SHP77 (cell line): Measurements from ENCODE around the gene RUVBL2.
A peak's percentile ranks its signal among the peaks of the same experiment; 100 is the strongest.

Source experiments
- DNase-seq, 2 experiments: peaks; one replicate each; lab custom pipeline; 2025; lab: John Stamatoyannopoulos, UW

The RUVBL2 gene

GRCh38 chr19:48964205-48965039, 29.3 kb upstream of the RUVBL2 start:
- DNase-seq: no peak

DNA sequence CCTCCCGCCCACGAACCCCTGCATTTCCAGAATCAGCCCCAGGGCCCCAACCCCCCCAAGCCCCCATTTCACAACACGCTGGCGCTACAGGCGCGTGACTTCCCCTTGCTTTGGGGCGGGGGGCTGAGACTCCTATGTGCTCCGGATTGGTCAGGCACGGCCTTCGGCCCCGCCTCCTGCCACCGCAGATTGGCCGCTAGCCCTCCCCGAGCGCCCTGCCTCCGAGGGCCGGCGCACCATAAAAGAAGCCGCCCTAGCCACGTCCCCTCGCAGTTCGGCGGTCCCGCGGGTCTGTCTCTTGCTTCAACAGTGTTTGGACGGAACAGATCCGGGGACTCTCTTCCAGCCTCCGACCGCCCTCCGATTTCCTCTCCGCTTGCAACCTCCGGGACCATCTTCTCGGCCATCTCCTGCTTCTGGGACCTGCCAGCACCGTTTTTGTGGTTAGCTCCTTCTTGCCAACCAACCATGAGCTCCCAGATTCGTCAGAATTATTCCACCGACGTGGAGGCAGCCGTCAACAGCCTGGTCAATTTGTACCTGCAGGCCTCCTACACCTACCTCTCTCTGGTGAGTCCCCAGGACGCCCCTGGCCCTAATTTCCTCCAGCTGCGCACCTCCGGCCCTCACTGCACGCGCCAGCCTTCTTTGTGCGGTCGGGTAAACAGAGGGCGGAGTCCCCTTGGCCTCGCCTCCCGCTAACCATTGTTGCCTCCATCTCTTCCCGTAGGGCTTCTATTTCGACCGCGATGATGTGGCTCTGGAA, 28.5 kb upstream of the RUVBL2 start, which contains the start of gene FTL:
Gene FTL, plus strand, starts transcription at position 270 of the 766 bp plus-strand sequence. Its CDS starts 199 bp downstream, at position 469.
- peak; percentile 94 to 96 for DNase-seq

GRCh38 chr19:48965806-48966540, 27.7 kb upstream of the RUVBL2 start:
- peak; percentile 71 to 82 for DNase-seq

DNA sequence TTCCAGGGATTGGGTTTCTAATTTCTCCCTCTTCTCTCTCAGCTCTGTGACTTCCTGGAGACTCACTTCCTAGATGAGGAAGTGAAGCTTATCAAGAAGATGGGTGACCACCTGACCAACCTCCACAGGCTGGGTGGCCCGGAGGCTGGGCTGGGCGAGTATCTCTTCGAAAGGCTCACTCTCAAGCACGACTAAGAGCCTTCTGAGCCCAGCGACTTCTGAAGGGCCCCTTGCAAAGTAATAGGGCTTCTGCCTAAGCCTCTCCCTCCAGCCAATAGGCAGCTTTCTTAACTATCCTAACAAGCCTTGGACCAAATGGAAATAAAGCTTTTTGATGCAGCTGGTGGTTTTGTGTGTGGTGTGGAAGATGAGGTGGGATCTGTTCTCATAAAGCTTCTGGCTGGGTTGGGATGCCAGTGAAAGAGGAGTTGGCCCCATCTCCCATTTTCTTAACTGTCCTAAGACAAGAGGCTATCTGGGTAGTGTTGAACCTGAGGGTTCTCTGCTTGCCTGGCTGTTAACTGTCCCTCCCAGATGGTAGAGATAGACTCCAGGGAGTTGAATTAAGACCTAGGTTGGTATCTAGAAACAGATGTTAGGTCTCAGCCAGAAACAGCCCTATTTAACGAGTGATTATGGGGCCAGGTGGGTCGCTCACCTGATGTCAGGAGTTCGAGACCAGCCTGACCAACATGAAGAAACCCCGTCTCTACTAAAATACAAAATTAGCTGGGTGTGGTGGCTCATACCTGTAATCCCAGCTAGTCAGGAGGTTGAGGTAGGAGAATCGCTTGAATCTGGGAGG, 26.9 kb upstream of the RUVBL2 start:
- no peak for DNase-seq

- no peak for DNase-seq
These were observed 26.1 kb upstream of the RUVBL2 start for GRCh38 chr19:48967346-48968178.

DNA sequence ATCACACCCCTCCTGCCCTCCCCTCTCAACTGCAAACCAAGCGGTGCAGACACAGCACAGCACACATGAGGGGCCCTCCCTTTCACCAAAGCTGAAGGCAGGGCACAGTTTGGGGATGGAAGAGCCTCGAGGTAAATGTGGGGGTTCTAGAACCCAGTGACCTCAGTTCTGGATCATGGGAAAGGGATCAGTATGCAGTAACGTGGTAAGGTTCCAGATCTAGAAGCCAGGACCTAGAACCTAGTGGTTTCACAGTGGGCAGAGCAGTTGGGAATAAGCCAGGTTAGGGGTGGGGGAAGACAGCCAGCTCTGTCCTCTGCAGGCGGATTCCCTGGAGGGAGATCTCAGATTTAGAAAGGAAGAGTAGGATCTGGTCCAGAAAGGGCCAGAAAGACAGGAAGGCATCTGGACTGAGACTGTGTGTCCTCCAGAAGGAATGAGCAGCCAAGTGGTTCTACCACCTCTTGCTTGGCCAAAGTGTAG, 25.5 kb upstream of the RUVBL2 start:
- no peak for DNase-seq

GRCh38 chr19:48968813-48969218, 24.9 kb upstream of the RUVBL2 start:
- no peak for DNase-seq

- no peak for DNase-seq
These were observed 24.2 kb upstream of the RUVBL2 start for GRCh38 chr19:48969276-48970138.

DNA sequence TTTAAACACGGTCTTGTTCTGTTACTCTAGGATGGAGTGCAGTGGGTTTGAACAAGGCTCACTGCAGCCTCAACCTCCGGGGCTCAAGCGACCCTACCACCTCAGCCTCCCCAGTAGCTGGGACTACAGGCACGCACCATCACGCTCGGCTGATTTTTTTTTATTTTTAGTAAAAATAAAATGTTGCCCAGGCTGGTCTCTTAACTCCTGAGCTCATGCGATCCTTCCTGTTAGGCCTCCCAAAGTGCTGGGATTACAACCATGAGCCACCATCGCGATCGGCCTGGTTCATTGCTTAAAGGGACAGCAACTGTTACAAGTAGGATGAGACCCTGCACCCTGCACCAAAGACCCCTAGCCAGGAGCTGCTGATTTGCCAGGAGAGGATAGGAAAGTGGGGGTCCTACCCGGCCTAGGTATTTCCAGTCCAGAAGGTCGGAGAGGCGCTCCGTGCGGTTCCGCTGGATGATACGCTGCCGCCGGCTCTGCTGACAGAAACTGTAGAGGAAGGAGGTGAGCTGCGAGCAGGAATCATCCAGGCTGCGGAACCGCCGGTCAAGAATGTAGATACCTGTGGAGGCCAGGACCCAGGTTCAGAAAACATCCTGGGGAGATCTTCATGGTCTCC, 23.4 kb upstream of the RUVBL2 start:
- no peak for DNase-seq

DNA sequence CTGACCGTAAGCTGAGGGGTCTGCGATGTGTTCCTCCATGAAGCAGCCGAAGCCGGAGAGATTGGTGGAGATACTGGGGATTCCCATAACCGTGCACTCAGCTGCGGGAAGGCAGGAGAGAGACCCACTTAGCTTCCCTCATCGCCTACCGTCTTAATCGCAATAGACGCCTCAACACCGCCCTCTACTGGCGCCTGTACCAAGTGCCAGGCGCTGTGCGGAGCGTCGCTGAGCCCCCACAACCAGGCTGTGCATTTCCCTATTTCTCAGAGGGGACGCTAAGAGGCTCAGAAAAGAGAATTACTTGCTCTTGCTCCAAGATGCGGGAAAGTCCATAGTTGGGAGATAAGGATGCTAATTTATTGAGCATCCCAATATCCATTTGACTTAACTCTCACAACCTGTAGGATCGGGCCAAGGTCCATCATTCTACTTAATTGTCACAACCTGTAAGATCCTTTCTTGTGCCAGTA, 22.7 kb upstream of the RUVBL2 start:
- DNase-seq: peak; percentile 70 to 78

DNA sequence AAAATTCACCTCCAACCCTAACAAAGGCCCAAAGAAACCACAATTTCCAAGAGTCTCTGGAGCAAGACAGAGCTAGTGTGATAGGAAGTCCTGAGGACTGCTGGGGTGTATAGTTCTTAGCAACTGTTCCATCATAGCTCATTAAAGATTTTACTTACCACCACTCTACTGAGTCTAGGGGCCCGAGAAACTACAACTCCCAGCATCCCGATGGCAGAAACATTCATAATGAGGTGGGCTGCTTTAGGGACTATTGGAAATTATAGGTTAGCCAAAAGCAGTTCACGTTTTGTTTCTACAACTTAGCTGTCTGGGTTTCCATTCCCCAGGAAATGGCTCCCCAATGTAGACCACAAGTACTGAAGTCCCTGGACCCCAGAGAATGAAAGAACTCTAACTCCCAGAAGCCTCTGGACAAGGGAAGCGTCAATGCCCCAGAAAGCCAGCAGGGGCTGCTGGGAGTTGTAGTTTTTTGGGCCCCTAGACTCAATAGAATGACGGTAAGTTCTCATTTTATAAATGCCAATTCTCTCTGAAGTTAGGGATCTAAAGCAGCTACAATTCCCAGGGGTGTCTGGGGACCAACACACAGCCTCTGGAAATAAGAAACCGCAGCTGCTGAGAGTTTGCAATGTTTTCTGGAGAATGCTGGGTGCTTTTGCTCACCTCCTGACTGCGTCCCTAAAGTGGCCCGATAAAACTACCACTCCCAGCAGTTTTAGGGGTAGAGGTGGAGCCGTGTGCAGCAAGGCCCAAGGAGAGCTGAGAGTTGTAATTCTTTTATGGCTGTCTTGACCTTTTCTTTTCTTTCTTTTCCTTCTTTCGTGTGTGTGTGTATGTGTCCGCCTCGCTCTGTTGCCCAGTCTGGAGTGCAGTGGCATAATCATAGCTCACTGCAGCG, 17.5 kb upstream of the RUVBL2 start:
- peak in 1 of 2 experiments; percentile 40 for DNase-seq

DNA sequence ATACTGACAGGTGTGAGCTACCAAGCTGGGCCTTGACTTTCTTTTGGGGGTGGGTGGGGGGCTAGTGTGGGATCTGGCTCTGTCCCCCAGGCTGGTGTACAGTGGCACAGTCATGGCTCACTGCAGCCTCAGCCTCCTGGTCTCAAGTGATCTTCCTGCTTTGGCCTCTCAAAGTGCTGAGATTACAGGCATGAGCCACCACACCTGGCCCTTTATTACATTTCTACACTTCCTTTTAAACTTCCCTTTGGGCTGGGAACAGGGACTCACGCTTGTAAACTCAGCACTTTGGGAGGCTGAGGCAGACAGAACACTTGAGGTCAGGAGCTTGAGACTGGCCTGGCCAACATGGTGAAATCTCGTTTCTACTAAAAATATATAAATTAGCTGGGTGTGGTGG, 16.6 kb upstream of the RUVBL2 start:
- no peak for DNase-seq

DNA sequence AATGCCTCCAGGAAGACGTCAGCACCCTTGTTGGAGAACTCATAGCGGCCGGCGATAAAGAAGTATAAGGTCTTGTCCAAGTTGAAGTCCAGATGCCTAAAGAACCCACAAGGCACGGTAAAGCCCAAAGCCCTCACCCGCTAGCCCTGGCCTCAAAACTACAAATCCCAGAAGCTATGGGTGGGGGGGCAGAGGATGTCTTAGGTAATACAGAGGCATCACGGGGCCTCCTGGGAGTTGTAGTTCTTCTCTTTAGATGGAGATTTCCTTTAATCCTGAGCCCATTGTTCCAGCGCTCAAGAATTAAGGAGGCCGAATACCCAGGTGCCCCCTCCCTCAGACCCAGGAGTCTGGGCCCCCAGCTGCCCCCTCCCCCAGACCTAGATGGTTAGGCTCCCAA, 11.4 kb upstream of the RUVBL2 start:
- DNase-seq: no peak

DNA sequence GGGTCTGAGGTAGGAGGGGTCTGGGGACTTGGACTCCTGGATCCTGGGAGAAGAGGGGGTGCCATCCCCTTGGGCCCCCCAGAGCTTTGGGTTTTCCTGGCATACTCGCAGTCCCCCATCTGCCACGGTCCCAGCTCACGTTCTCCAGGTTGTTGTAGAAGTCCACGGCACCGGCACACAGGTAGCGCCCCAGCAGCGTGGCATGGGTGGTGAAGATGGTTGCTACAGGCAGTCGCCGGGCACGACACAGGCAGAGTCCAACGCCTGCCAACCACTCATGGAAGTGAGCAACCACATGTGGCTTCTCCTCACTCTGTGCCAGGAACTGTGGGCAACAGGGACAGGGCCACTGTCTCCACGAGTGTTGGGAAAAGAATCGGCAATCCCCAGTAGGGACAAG, 8.0 kb upstream of the RUVBL2 start:
- DNase-seq: no peak

GRCh38 chr19:48986211-48986610, 7.5 kb upstream of the RUVBL2 start:
- DNase-seq: no peak

DNA sequence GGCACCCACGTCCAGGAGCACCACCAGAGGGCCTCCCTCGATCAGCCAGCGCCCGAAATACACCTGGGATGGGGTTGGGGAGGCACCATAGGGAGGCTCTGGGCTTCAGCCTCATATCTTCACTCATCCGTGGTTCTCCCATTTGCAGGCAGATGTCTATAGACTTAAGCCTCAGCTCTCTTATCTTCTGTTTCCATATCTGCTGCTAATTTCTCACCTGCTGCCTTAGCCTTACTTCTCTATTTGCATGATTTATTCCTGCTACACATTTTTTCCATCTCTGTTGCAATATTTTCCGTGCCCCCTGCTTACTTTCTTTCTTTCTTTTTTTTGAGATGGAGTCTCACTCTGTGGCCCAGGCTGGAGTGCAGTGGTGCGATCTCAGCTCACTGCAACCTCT, 6.4 kb upstream of the RUVBL2 start:
- DNase-seq: no peak

- no peak for DNase-seq
These were observed 5.4 kb upstream of the RUVBL2 start for GRCh38 chr19:48988286-48988685.

DNA sequence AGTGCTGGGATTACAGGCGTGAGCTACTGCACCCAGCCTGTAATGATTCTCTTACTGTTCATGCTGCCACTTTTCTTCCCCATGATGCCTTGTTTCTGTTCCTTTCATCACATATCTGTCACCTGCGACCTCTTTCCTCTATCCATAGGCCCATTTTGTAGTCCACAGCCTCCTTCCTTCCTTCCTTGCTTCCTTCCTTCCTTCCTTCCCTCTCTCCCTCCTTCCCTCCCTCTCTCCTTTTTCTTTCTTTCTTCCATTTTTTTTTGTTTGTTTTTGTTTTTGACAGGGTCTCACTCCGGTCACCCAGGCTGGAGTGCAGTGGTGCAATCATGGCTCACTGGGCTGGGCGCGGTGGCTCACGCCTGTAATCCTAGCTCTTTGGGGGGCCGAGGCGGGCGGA, 4.8 kb upstream of the RUVBL2 start:
- no peak for DNase-seq
